Thyroid gland (tissue), 4 donors: ENCODE data around the gene CSRNP3.

Source experiments
- CTCF ChIP-seq, 6 experiments: fragments of 200-600 bp in 3 of 6; fragments of 450-650 bp in 3 of 6; sonication (generic) in 3 of 6; IDR thresholded peaks; one replicate each; pipeline ENCODE4 v1.5.1; 2016 to 2019; ENCODE audit warnings: antibody characterized with exemption in 6 of 6, mild to moderate bottlenecking in 2 of 6, inconsistent platforms in 1 of 6, moderate library complexity in 1 of 6
- POLR2A ChIP-seq, 2 donors: fragments of 450-650 bp; IDR thresholded peaks; one replicate each; pipeline ENCODE4 v1.6.1; 2017; ENCODE audit warnings: antibody characterized with exemption in 2 of 2, mild to moderate bottlenecking in 2 of 2, moderate library complexity in 1 of 2

- no peak for TF ChIP-seq POLR2A (IDR thresholded peaks at IDR 0.05)
- no peak for TF ChIP-seq CTCF (IDR thresholded peaks at IDR 0.05)
Measured at GRCh38 chr2:165518611-165519010, 49.1 kb downstream of the CSRNP3 start.
